GM18951 (cell line): ENCODE measurements around the gene CLDN7.

Experiments used
- POLR2A ChIP-seq: IDR thresholded peaks from 4 replicates; pipeline ENCODE4 v1.6.1; 2011; ENCODE audit warnings: mild to moderate bottlenecking; ENCODE audit not compliant: insufficient read length, insufficient read depth; ENCODE audit errors: extremely low read depth
- in situ Hi-C: fragments of 300-500 bp; cut with MboI; formaldehyde crosslinking; loops from one replicate; pipeline ENCODE4 v1.12.0; 2022; ENCODE audit warnings: low sequenced_read_pairs, mixed read lengths, inconsistent platforms; ENCODE audit not compliant: unreplicated experiment

Gene CLDN7

GRCh38 chr17:7281074-7281952 lies 19.0 kb upstream of the CLDN7 start, which contains the start of gene SLC2A4:
Gene SLC2A4, plus strand, starts transcription at chr17:7281718. Its CDS starts 217 bp downstream, at chr17:7281935.
- in situ Hi-C loops: no loop called here
- no peak for TF ChIP-seq POLR2A

GRCh38 chr17:7280519-7281073 lies 18.3 kb upstream of the CLDN7 start:
- in situ Hi-C loops: no loop called here

GRCh38 chr17:7279448-7279847 lies 17.2 kb upstream of the CLDN7 start:
- no peak for TF ChIP-seq POLR2A
- in situ Hi-C loops: no loop called here

More at GRCh38 chr17:7280519-7281073, 18.3 kb upstream of the CLDN7 start:
- TF ChIP-seq POLR2A: no peak

GRCh38 chr17:7266784-7267183 lies 4.5 kb upstream of the CLDN7 start:
- in situ Hi-C loops: no loop called here
- no peak for TF ChIP-seq POLR2A

- TF ChIP-seq POLR2A: no peak
- in situ Hi-C loops: no loop called here
These were observed 1.5 kb upstream of the CLDN7 start for GRCh38 chr17:7263801-7264078.

- in situ Hi-C loops: no loop called here
- TF ChIP-seq POLR2A: no peak
These were observed 890 bp upstream of the CLDN7 start for GRCh38 chr17:7262935-7263800.

GRCh38 chr17:7261379-7262191 lies 693 bp downstream of the CLDN7 start:
- in situ Hi-C loops: no loop called here
- TF ChIP-seq POLR2A: no peak

GRCh38 chr17:7260651-7261378 lies 1.5 kb downstream of the CLDN7 start:
- TF ChIP-seq POLR2A: peak; percentile 26
- in situ Hi-C loops: no loop called here

GRCh38 chr17:7260151-7260550 lies 2.1 kb downstream of the CLDN7 start:
- in situ Hi-C loops: no loop called here
- no peak for TF ChIP-seq POLR2A

- no peak for TF ChIP-seq POLR2A
- in situ Hi-C loops: no loop called here
These were observed 2.8 kb downstream of the CLDN7 start for GRCh38 chr17:7259555-7259889.

GRCh38 chr17:7258731-7259554 lies 3.3 kb downstream of the CLDN7 start:
- in situ Hi-C loops: no loop called here

More at GRCh38 chr17:7258731-7259554, 3.3 kb downstream of the CLDN7 start:
- TF ChIP-seq POLR2A: no peak
